ENCODE results near the gene CABLES1.

DNA sequence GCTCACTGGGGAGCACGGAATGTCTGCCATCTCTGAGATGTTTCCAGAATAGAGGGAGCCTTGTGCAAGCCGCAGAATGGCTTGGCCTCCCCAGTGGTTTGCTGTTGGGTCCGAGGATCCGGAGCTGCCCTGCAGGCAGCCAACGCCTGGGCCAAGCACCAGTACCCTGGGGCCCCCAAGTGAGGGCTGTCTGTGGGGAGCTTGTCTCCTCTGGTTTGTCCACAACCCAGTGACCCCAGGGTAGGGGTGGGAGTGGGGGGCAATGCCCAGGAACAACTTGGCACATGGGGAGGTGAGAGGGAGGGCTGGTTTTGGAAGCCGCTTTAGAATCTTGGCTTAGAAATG, 147.1 kb downstream of the CABLES1 start:
- TF ChIP-seq NFIC (IDR thresholded peaks at IDR 0.05; ENCODE audit: borderline replicate concordance) = no peak
- no peak for TF ChIP-seq ELF1 (IDR thresholded peaks at IDR 0.05)
- TF ChIP-seq, protein P1, sequence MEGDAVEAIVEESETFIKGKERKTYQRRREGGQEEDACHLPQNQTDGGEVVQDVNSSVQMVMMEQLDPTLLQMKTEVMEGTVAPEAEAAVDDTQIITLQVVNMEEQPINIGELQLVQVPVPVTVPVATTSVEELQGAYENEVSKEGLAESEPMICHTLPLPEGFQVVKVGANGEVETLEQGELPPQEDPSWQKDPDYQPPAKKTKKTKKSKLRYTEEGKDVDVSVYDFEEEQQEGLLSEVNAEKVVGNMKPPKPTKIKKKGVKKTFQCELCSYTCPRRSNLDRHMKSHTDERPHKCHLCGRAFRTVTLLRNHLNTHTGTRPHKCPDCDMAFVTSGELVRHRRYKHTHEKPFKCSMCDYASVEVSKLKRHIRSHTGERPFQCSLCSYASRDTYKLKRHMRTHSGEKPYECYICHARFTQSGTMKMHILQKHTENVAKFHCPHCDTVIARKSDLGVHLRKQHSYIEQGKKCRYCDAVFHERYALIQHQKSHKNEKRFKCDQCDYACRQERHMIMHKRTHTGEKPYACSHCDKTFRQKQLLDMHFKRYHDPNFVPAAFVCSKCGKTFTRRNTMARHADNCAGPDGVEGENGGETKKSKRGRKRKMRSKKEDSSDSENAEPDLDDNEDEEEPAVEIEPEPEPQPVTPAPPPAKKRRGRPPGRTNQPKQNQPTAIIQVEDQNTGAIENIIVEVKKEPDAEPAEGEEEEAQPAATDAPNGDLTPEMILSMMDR (IDR thresholded peaks at IDR 0.05) = no peak
- TF ChIP-seq CHD2 (IDR thresholded peaks at IDR 0.05; ENCODE audit: low read length, partially characterized antibody) = no peak
- no peak for TF ChIP-seq NRF1 (IDR thresholded peaks at IDR 0.05; ENCODE audit: low read depth, low read length)
- no peak for TF ChIP-seq RXRA (IDR thresholded peaks at IDR 0.05; ENCODE audit: borderline replicate concordance, low read depth)
- no peak for TF ChIP-seq YY1 (IDR thresholded peaks at IDR 0.05; ENCODE audit: low read depth)
- no peak for TF ChIP-seq TAF1 (IDR thresholded peaks at IDR 0.05; ENCODE audit: borderline replicate concordance, low read depth, low read length)
- TF ChIP-seq, protein P2, sequence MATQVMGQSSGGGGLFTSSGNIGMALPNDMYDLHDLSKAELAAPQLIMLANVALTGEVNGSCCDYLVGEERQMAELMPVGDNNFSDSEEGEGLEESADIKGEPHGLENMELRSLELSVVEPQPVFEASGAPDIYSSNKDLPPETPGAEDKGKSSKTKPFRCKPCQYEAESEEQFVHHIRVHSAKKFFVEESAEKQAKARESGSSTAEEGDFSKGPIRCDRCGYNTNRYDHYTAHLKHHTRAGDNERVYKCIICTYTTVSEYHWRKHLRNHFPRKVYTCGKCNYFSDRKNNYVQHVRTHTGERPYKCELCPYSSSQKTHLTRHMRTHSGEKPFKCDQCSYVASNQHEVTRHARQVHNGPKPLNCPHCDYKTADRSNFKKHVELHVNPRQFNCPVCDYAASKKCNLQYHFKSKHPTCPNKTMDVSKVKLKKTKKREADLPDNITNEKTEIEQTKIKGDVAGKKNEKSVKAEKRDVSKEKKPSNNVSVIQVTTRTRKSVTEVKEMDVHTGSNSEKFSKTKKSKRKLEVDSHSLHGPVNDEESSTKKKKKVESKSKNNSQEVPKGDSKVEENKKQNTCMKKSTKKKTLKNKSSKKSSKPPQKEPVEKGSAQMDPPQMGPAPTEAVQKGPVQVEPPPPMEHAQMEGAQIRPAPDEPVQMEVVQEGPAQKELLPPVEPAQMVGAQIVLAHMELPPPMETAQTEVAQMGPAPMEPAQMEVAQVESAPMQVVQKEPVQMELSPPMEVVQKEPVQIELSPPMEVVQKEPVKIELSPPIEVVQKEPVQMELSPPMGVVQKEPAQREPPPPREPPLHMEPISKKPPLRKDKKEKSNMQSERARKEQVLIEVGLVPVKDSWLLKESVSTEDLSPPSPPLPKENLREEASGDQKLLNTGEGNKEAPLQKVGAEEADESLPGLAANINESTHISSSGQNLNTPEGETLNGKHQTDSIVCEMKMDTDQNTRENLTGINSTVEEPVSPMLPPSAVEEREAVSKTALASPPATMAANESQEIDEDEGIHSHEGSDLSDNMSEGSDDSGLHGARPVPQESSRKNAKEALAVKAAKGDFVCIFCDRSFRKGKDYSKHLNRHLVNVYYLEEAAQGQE (IDR thresholded peaks at IDR 0.05; ENCODE audit: low read depth, low read length) = no peak
- no peak for TF ChIP-seq USF1 (IDR thresholded peaks at IDR 0.05; ENCODE audit: borderline replicate concordance, low read depth)
- TF ChIP-seq RAD21 (IDR thresholded peaks at IDR 0.05; ENCODE audit: low read length) = no peak
- no peak for TF ChIP-seq EZH2phosphoT487 (IDR thresholded peaks at IDR 0.05; ENCODE audit: borderline replicate concordance, low read depth)
- TF ChIP-seq POLR2AphosphoS5 (IDR thresholded peaks at IDR 0.05; ENCODE audit: low read depth, low read length) = no peak
